DMS153 treated with DMSO at 0.1 percent for 48 hours (cell line): ENCODE data around the gene HOXB4.

ENCODE experiments used
- DNase-seq: peaks from one replicate; lab custom pipeline; 2025; ENCODE audit not compliant: unreplicated experiment; lab: John Stamatoyannopoulos, UW

HOXB4 gene

GRCh38 chr17:48549914-48550501 is 28.1 kb downstream of the HOXB4 start:
- no peak for DNase-seq

GRCh38 chr17:48549281-48549630 is 28.9 kb downstream of the HOXB4 start:
- DNase-seq = no peak

GRCh38 chr17:48548523-48549280 is 29.4 kb downstream of the HOXB4 start:
- no peak for DNase-seq

- peak; percentile 75 for DNase-seq
Measured at GRCh38 chr17:48547808-48548522, 30.2 kb downstream of the HOXB4 start.

- peak; percentile 67 for DNase-seq
Measured at GRCh38 chr17:48546924-48547807, 31.0 kb downstream of the HOXB4 start.

GRCh38 chr17:48546137-48546923 is 31.8 kb downstream of the HOXB4 start:
- peak; percentile 46 for DNase-seq

GRCh38 chr17:48545539-48545938 is 32.6 kb downstream of the HOXB4 start:
- DNase-seq = no peak

- peak; percentile 54 for DNase-seq
Measured at GRCh38 chr17:48545022-48545375, 33.2 kb downstream of the HOXB4 start, which contains the start of gene HOXB2. Gene HOXB2 (minus strand): TSS chr17:48545109. CDS start chr17:48544911, 198 bp downstream.

- DNase-seq = no peak
Measured at GRCh38 chr17:48544349-48545021, 33.7 kb downstream of the HOXB4 start.

GRCh38 chr17:48543854-48544348 is 34.2 kb downstream of the HOXB4 start:
- peak; percentile 31 for DNase-seq

- peak; percentile 32 for DNase-seq
Measured at GRCh38 chr17:48543107-48543853, 34.9 kb downstream of the HOXB4 start.

GRCh38 chr17:48542698-48543106 is 35.4 kb downstream of the HOXB4 start:
- peak; percentile 53 for DNase-seq

- DNase-seq = peak; percentile 71
Measured at GRCh38 chr17:48542114-48542656, 36.0 kb downstream of the HOXB4 start.

- DNase-seq = peak; percentile 71
Measured at GRCh38 chr17:48541577-48542113, 36.5 kb downstream of the HOXB4 start.

- peak; percentile 47 for DNase-seq
Measured at GRCh38 chr17:48541036-48541576, 37.0 kb downstream of the HOXB4 start.

- no peak for DNase-seq
Measured at GRCh38 chr17:48540213-48540612, 37.9 kb downstream of the HOXB4 start.

- no peak for DNase-seq
Measured at GRCh38 chr17:48539177-48539576, 39.0 kb downstream of the HOXB4 start.

- no peak for DNase-seq
Measured at GRCh38 chr17:48537316-48537715, 40.8 kb downstream of the HOXB4 start.
